HG02763 (cell line): ENCODE data around the gene PLEKHG4B.
"Not testable (repeated sequence)": the region's sequence is repeated elsewhere in the genome, so short reads cannot be mapped to it uniquely, and the experiment has no call there.

Source experiments
- ATAC-seq: cut with Tn5 transposase; IDR thresholded peaks from one replicate; pipeline ENCODE4 v1.9.1; 2021; ENCODE audit warnings: mild to moderate bottlenecking, moderate library complexity; ENCODE audit not compliant: unreplicated experiment

The PLEKHG4B gene

DNA sequence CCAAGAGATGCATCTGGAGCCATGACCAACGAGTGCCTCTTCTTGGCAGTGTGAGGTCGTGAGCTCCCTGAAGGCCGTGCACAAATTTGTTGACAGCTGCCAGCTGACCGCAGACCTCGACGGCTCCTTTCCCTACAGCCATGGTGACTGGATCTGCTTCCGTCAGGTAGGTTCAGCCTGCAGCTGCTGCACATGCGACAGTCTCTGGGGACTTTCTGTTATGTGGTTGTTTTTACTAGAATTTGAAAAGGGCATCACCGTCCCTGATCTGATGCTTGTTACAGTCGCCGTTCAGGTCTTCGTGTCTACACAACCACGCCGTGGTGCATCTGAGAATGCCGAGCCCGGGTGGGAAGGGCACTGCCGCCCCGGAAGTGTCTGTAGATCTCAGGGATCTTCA is 62.9 kb downstream of the PLEKHG4B start:
- no peak for ATAC-seq

DNA sequence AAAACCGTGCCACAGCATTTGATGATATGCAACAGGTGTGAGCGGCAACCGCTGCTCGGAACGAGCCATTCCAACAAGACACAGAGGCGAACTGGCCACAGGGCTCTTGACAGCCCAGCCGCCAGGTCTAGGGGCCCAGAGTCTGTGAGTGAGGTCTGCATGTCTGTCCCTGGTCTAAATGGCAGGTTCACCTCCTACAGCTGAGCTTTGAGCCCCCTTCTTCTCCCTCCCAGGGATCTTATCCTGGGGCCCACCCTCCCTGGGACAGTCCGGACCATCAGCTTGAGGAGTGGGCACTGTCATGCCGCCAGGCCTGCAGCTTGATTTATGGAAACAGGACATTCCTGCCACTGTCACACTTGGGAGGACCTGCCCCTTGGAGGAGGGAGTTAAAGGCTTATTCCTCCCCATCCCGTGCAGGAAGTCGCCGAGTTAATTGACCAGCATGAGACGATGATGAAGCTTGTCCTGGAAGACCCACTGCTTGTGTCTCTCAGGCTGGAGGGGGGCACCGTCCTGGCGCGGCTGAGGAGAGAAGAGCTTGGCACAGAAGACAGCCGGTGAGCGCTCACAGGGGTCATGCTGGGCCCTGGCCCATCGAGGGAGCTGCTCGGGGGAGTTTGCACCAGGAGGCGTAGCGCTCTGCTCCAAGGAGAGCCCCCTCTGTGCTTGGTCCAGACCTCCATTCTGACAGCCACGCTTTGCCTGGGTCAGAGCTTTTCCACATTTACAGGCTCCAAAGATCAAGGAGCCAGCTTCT is 63.9 kb downstream of the PLEKHG4B start:
- no peak for ATAC-seq

GRCh38 chr5:156411-157072 is 64.6 kb downstream of the PLEKHG4B start:
- no peak for ATAC-seq

DNA sequence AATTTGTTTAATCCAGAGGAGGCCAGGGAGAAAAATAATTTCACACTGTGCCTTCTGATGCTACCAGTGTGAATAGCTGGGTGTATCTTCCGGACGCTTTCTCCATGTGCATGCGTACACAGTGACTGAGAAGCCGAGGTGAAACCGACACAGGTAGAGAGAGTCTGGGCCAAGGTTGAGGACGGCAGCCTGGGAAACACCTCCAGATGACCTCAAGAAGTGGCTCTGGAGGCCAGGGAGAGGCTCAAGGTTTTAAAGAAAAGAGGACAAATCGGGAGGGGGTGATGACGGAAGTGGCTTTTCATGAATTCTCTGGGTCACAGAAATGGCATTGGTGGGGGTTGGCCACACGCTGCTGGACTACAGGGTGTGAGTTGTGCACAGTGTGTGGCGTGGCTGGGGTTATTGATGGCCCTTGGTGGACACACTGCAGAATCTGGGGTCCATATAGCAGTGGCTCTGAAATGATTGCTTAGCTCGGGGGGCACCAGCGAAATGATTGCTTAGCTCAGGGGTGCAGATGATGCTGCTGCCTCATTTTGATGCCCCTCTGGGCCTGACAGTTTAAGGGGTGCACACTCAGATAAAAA is 65.3 kb downstream of the PLEKHG4B start:
- no peak for ATAC-seq

DNA sequence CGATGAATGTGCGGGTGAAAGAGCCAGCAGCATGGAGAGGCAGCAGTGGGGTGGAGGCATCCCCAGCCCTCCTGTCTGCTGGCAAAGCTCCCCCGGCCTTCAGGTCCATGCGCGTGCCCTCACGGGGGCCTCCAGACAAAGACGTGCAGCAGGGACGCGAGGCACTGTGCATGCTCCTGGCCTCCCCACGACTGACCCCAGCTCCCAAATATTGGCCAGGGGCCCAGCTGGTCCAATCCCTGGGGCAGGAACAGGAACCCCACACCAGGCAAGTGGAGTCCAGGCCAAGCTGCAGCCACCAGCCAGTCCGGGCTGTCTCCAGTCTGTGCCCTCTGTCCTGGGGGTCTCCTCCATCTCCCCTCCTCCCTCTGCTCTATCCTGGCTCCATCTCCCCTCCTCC is 65.8 kb downstream of the PLEKHG4B start:
- ATAC-seq: no peak

DNA sequence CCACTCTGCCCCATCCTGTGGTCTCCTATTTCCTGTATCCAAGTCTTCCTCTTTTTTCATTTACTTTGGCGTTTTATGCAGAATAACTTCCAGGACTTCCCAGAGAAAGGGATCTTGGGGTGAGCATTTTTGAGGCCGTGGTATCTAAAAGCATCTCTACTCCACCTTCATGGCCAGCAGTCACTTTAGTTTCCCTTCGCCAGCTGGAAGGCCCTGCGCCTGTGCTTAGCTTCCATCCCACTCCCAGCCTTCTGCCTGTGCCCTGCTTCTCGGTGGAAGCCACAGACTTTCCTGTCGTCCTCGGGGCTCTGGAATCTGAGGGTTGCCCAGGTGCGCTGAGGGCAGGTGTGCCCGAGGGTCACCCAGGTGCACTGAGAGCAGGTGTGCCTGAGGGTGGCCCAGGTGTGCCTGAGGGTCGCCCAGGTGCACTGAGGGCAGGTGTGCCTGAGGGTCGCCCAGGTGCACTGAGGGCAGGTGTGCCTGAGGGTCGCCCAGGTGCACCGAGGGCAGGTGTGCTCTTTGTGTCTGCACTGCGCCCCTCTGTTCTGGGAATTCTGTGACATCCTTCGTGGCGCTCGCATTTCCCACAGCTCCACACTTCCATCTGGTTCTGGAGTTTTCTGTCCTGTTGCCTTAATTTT is 67.0 kb downstream of the PLEKHG4B start:
- ATAC-seq: no peak

DNA sequence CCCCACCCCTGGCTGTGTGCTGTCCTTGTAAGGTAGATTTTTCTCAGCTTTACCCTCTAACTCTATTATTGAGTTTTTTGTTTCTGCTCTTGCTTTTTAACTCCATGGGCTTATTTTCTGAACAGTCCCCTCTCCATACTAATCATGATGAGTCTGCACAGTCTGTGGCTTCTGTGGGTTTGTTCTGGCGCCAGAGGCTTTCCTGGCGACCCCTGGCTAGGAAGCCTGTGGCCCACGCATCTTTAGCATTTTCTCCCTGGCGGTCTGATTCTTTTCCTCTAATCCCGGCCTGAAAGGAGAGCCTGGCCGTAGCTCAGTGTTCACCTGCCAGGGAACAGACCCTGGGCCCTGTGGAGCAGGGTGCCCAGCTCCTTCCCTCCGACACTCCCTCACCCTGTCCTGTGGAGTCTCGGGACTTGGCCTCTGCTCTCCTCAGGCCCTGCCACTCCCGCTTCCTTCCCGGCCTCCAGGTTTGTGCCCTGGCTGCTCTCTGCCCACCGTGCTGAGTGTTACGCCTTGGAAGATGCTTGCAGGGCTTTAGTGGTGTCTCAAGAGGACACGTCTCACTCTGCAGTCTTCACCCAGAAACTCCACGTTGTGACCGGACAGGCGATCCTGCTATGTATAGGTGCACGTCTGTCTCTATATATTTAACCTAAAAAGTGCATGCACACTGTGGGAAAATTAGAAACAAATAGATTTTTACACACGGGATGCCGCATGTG is 67.6 kb downstream of the PLEKHG4B start:
- no peak for ATAC-seq

- ATAC-seq: no peak
These were observed 68.2 kb downstream of the PLEKHG4B start for GRCh38 chr5:160173-160510.

GRCh38 chr5:160921-161802 is 69.2 kb downstream of the PLEKHG4B start:
- no peak for ATAC-seq

- no peak for ATAC-seq
These were observed 69.8 kb downstream of the PLEKHG4B start for GRCh38 chr5:161803-162110.

DNA sequence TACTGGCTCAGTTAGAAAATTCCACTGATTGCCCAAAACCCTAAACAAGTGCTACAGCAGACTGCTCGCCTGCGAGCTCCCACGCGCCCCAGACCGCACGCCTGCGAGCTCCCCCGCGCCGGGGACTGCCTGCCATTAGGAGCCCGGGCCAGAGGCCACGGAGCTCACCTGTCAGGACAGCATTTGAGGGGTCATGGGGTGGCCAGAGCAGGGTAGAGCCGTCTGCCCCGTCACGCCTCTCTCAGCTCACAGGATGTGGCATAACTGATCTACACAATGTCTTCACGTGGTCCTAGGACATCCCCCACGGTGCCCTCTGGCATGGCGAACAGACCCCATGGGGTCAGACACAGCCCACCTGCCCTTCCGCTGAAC is 70.2 kb downstream of the PLEKHG4B start:
- ATAC-seq: no peak

GRCh38 chr5:162565-163337 is 70.8 kb downstream of the PLEKHG4B start:
- ATAC-seq: no peak

GRCh38 chr5:163338-163620 is 71.3 kb downstream of the PLEKHG4B start:
- no peak for ATAC-seq

DNA sequence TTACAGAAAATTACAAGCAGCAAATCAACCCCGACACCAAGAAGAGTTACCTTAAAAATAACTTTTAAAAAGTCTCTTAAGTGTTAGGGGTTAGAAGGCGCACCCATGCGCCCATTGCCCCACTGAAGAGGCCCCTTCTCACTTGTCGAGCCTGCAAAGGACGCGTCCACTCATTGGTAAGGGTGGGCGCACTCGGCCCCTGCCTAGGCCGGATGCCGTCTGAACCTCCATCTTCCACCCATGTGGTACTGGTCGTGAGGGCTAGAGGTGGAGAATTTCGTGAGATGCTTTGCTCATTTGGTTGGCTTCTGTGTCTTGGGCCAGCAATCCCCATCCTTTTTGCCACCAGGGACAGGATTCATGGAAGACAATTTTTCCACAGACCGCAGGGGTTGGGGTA is 71.9 kb downstream of the PLEKHG4B start:
- no peak for ATAC-seq

- no peak for ATAC-seq
These were observed 72.3 kb downstream of the PLEKHG4B start for GRCh38 chr5:164244-164643.

- not testable (repeated sequence) for ATAC-seq
These were observed 72.8 kb downstream of the PLEKHG4B start for GRCh38 chr5:164783-165182.

- ATAC-seq: no peak
These were observed 74.7 kb downstream of the PLEKHG4B start for GRCh38 chr5:166441-167372.

DNA sequence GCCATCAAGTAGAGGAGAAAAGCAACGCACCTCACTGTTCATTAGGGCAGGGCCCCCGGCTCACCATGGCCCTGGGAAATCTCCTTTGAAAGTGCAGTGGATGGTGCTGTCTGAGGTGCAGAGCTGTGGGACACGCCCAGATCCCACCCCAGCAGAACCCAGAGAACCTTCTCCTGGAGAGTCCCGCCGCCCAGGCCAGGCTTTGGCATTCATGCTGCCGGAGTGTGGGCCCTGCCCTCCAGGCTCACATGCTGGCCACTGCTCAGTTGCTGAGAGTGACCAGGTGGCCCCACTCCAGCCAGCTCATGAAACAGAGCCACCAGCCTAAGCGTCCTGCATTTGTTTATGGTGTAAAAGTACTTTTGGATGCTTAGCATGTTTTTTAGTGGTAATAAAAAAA is 75.5 kb downstream of the PLEKHG4B start:
- no peak for ATAC-seq
